ENCODE data around the gene ADAM19.

The ADAM19 gene

GRCh38 chr5:157575381-157576020, at the start of gene ADAM19:
Gene ADAM19 (minus strand): TSS chr5:157575775. CDS start chr5:157575696, 79 bp downstream.
- no peak within 1 kb of the TSS for H3K4me3 ChIP-seq (ENCODE audit: low read depth, low read length)
- TF ChIP-seq MYC (IDR thresholded peaks at IDR 0.05; ENCODE audit: low read depth, low read length) = no peak
- TF ChIP-seq MAX (IDR thresholded peaks at IDR 0.05; ENCODE audit: low read depth, low read length) = no peak
- TF ChIP-seq CTCF (IDR thresholded peaks at IDR 0.05; ENCODE audit: low read depth, low read length) = no peak
- TF ChIP-seq POLR2A (IDR thresholded peaks at IDR 0.05; ENCODE audit: extremely low read depth, insufficient read length) = no peak

GRCh38 chr5:157624144-157624543, 48.6 kb upstream of the ADAM19 start:
- H3K4me3 ChIP-seq (ENCODE audit: low read depth, low read length) = no peak overlapping the region
- TF ChIP-seq CTCF (IDR thresholded peaks at IDR 0.05; ENCODE audit: low read depth, low read length) (no peak), POLR2A (IDR thresholded peaks at IDR 0.05; ENCODE audit: extremely low read depth, insufficient read length) (no peak), MAX (IDR thresholded peaks at IDR 0.05; ENCODE audit: low read depth, low read length) (no peak), MYC (IDR thresholded peaks at IDR 0.05; ENCODE audit: low read depth, low read length) (no peak)
- DNase-seq (ENCODE audit: low read depth) = no peak

More at GRCh38 chr5:157575381-157576020, at the start of gene ADAM19:
- DNase-seq (ENCODE audit: low read depth) = no peak

GRCh38 chr5:157620776-157621175, 45.2 kb upstream of the ADAM19 start:
- no peak for DNase-seq (ENCODE audit: low read depth)
- TF ChIP-seq POLR2A (IDR thresholded peaks at IDR 0.05; ENCODE audit: extremely low read depth, insufficient read length) (no peak), MYC (IDR thresholded peaks at IDR 0.05; ENCODE audit: low read depth, low read length) (no peak), MAX (IDR thresholded peaks at IDR 0.05; ENCODE audit: low read depth, low read length) (no peak), CTCF (IDR thresholded peaks at IDR 0.05; ENCODE audit: low read depth, low read length) (no peak)
- no peak overlapping the region for H3K4me3 ChIP-seq (ENCODE audit: low read depth, low read length)

- TF ChIP-seq POLR2A (IDR thresholded peaks at IDR 0.05; ENCODE audit: extremely low read depth, insufficient read length) (no peak), MYC (IDR thresholded peaks at IDR 0.05; ENCODE audit: low read depth, low read length) (no peak), MAX (IDR thresholded peaks at IDR 0.05; ENCODE audit: low read depth, low read length) (no peak), CTCF (IDR thresholded peaks at IDR 0.05; ENCODE audit: low read depth, low read length) (no peak)
- DNase-seq (ENCODE audit: low read depth) = no peak
- H3K4me3 ChIP-seq (ENCODE audit: low read depth, low read length) = no peak overlapping the region
These were observed 42.7 kb upstream of the ADAM19 start for GRCh38 chr5:157618191-157618765.

GRCh38 chr5:157616785-157617184, 41.2 kb upstream of the ADAM19 start:
- TF ChIP-seq POLR2A (IDR thresholded peaks at IDR 0.05; ENCODE audit: extremely low read depth, insufficient read length) = no peak
- TF ChIP-seq CTCF (IDR thresholded peaks at IDR 0.05; ENCODE audit: low read depth, low read length) = no peak
- no peak for TF ChIP-seq MYC (IDR thresholded peaks at IDR 0.05; ENCODE audit: low read depth, low read length)
- TF ChIP-seq MAX (IDR thresholded peaks at IDR 0.05; ENCODE audit: low read depth, low read length) = no peak
- no peak for DNase-seq (ENCODE audit: low read depth)
- no peak overlapping the region for H3K4me3 ChIP-seq (ENCODE audit: low read depth, low read length)
